NCI-H2107 treated with DMSO at 0.1 percent for 48 hours (cell line): ENCODE results near the gene BCL2L12.

ENCODE experiments used
- DNase-seq: peaks from one replicate; lab custom pipeline; 2025; ENCODE audit not compliant: unreplicated experiment; lab: John Stamatoyannopoulos, UW

BCL2L12 gene

GRCh38 chr19:49662011-49662410 lies 3.7 kb upstream of the BCL2L12 start:
- DNase-seq, result no peak

GRCh38 chr19:49663224-49663623 lies 2.5 kb upstream of the BCL2L12 start:
- no peak for DNase-seq

GRCh38 chr19:49664171-49665035 lies 1.3 kb upstream of the BCL2L12 start:
- DNase-seq, result peak; percentile 70

- no peak for DNase-seq
These were observed 740 bp upstream of the BCL2L12 start for GRCh38 chr19:49665036-49665350.

- DNase-seq, result no peak
These were observed 349 bp downstream of the BCL2L12 start for GRCh38 chr19:49666120-49666444.

GRCh38 chr19:49667473-49667872 lies 1.7 kb downstream of the BCL2L12 start:
- no peak for DNase-seq

- DNase-seq, result no peak
These were observed 3.8 kb downstream of the BCL2L12 start for GRCh38 chr19:49669516-49669915.

GRCh38 chr19:49672131-49672919 lies 6.6 kb downstream of the BCL2L12 start:
- DNase-seq, result peak; percentile 46

GRCh38 chr19:49676136-49676783 lies 10.5 kb downstream of the BCL2L12 start:
- peak; percentile 89 for DNase-seq

- DNase-seq, result peak; percentile 100
These were observed 11.1 kb downstream of the BCL2L12 start for GRCh38 chr19:49676784-49677230.

GRCh38 chr19:49677231-49677900 lies 11.6 kb downstream of the BCL2L12 start, which contains the start of gene PRMT1:
Gene PRMT1 (plus strand): TSS chr19:49677271. CDS start chr19:49677281, 10 bp downstream.
- DNase-seq, result no peak

- DNase-seq, result peak; percentile 32
These were observed 12.4 kb downstream of the BCL2L12 start for GRCh38 chr19:49677901-49678674.

GRCh38 chr19:49678985-49679770 lies 13.4 kb downstream of the BCL2L12 start:
- DNase-seq, result no peak

- no peak for DNase-seq
These were observed 14.2 kb downstream of the BCL2L12 start for GRCh38 chr19:49679771-49680413.

- DNase-seq, result peak; percentile 83
These were observed 15.0 kb downstream of the BCL2L12 start for GRCh38 chr19:49680421-49681351.

GRCh38 chr19:49681830-49682229 lies 16.1 kb downstream of the BCL2L12 start:
- DNase-seq, result no peak

- DNase-seq, result no peak
These were observed 16.5 kb downstream of the BCL2L12 start for GRCh38 chr19:49682274-49682673.

- DNase-seq, result no peak
These were observed 18.1 kb downstream of the BCL2L12 start for GRCh38 chr19:49683814-49684250.
